ENCODE measurements around the gene SH3RF3.

Gene SH3RF3

DNA sequence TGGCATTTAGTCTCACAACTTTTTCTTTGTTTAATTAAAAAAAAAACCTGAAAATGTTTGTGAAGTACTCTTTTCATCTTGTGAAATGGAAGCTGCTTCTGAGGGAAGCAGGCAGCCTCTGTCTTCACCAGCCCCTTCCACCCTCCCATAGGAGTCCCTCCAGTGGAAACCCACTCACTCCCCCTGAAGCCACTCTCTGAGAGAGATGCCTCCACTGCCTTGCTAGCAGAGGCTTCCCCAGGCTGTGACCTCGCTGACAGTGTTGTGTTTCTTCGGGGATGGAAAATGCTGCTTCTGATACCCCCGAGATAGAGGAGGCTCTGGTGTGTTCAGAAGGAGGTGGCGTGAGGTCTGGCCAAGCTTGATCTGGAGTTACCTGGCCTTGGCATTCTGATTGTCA is 59.9 kb downstream of the SH3RF3 start:
- H2BK15ac ChIP-seq (ENCODE audit: low read depth, poor library complexity, severe bottlenecking): no peak overlapping the region
- H2BK5ac ChIP-seq (ENCODE audit: low read depth, low read length, poor library complexity, severe bottlenecking): no peak overlapping the region
- peaks cover 35% of the 10 kb centered on the region for H3K79me1 ChIP-seq (replicated peaks; ENCODE audit: low read length, poor library complexity, severe bottlenecking)
- H3K4me1 ChIP-seq (ENCODE audit: control insufficient read depth, insufficient read depth, low read depth, low read length): peaks cover 17% of the 10 kb centered on the region
- 92% methylated on average over 4 of the region's 4 CpGs for WGBS
- H3K27me3 ChIP-seq (ENCODE audit: control insufficient read depth in 1 of 2, insufficient read depth in 1 of 2, low read length in 2 of 2): no peaks in the 10 kb centered on the region
- no peak overlapping the region for H3K9ac ChIP-seq (ENCODE audit: low read length)
- no peak overlapping the region for H2BK120ac ChIP-seq (ENCODE audit: low read depth, low read length)
- H3K9me3 ChIP-seq (ENCODE audit: control insufficient read depth, low read length): no peaks in the 10 kb centered on the region
- H2BK12ac ChIP-seq (ENCODE audit: low read length in 2 of 2): peak overlapping the region in 1 of 2 experiments; percentile 15
- H3K18ac ChIP-seq (ENCODE audit: low read depth in 1 of 2, low read length in 2 of 2): no peak overlapping the region
- H3K4me3 ChIP-seq (ENCODE audit: insufficient read depth in 1 of 2, low read depth in 1 of 2, low read length in 2 of 2): no peak overlapping the region
- H2AK5ac ChIP-seq (ENCODE audit: low read length, severe bottlenecking): peak overlapping the region; percentile 33
- peak overlapping the region in 1 of 2 experiments; percentile 44 for H3K14ac ChIP-seq (ENCODE audit: low read length in 2 of 2)
- no peak overlapping the region for H3K27ac ChIP-seq (ENCODE audit: low read length, poor library complexity, severe bottlenecking)
- DNase-seq: no peak
- H3K36me3 ChIP-seq (ENCODE audit: control insufficient read depth in 1 of 2, insufficient read depth in 2 of 2, low read depth in 1 of 2, low read length in 2 of 2): no peaks in the 10 kb centered on the region
- no peak overlapping the region for H4K91ac ChIP-seq (ENCODE audit: low read length)
- no peak overlapping the region for H3K23ac ChIP-seq (ENCODE audit: low read length in 2 of 2)
- no peak overlapping the region for H2AFZ ChIP-seq (ENCODE audit: low read depth, low read length)
- H3K4me2 ChIP-seq (ENCODE audit: low read length, poor library complexity, severe bottlenecking): no peak overlapping the region
- H3K4ac ChIP-seq (ENCODE audit: low read depth in 1 of 2, low read length in 2 of 2): no peak overlapping the region
- H4K8ac ChIP-seq (ENCODE audit: low read length): no peak overlapping the region

DNA sequence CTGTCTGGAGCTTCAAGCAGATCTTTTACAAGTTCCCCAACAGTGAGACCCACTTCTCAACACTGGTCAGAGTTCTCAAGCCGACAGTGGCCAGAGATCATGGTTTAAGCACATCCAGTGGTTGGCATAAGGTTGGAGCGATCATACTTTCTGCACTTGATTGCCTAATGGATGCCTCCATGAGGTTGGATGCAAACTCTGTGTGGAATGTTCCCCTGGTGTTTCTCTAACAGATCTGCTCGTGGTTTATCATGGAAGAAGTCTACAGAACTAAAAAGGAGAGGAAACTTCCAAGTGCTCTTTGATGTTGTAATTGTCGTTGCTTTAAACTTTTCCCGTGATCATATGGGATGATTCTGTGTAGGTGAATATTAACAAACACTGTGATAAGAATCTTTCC is 60.7 kb downstream of the SH3RF3 start:
- no peak overlapping the region for H4K91ac ChIP-seq (ENCODE audit: low read length)
- H3K4me1 ChIP-seq (ENCODE audit: control insufficient read depth, insufficient read depth, low read depth, low read length): peaks cover 17% of the 10 kb centered on the region
- H3K23ac ChIP-seq (ENCODE audit: low read length in 2 of 2): no peak overlapping the region
- H3K18ac ChIP-seq (ENCODE audit: low read depth in 1 of 2, low read length in 2 of 2): no peak overlapping the region
- H2BK15ac ChIP-seq (ENCODE audit: low read depth, poor library complexity, severe bottlenecking): no peak overlapping the region
- no peak overlapping the region for H3K9ac ChIP-seq (ENCODE audit: low read length)
- DNase-seq: peak; percentile 48
- no peaks in the 10 kb centered on the region for H3K36me3 ChIP-seq (ENCODE audit: control insufficient read depth in 1 of 2, insufficient read depth in 2 of 2, low read depth in 1 of 2, low read length in 2 of 2)
- 89% methylated on average over 3 of the region's 5 CpGs for WGBS
- peaks cover 37% of the 10 kb centered on the region for H3K79me1 ChIP-seq (replicated peaks; ENCODE audit: low read length, poor library complexity, severe bottlenecking)
- no peak overlapping the region for H3K27ac ChIP-seq (ENCODE audit: low read length, poor library complexity, severe bottlenecking)
- H3K4ac ChIP-seq (ENCODE audit: low read depth in 1 of 2, low read length in 2 of 2): no peak overlapping the region
- no peak overlapping the region for H3K4me3 ChIP-seq (ENCODE audit: insufficient read depth in 1 of 2, low read depth in 1 of 2, low read length in 2 of 2)
- no peak overlapping the region for H2BK12ac ChIP-seq (ENCODE audit: low read length in 2 of 2)
- H2BK5ac ChIP-seq (ENCODE audit: low read depth, low read length, poor library complexity, severe bottlenecking): no peak overlapping the region
- H3K4me2 ChIP-seq (ENCODE audit: low read length, poor library complexity, severe bottlenecking): no peak overlapping the region
- H2AK5ac ChIP-seq (ENCODE audit: low read length, severe bottlenecking): no peak overlapping the region
- no peak overlapping the region for H2AFZ ChIP-seq (ENCODE audit: low read depth, low read length)
- no peak overlapping the region for H2BK120ac ChIP-seq (ENCODE audit: low read depth, low read length)
- no peaks in the 10 kb centered on the region for H3K27me3 ChIP-seq (ENCODE audit: control insufficient read depth in 1 of 2, insufficient read depth in 1 of 2, low read length in 2 of 2)
- H3K14ac ChIP-seq (ENCODE audit: low read length in 2 of 2): no peak overlapping the region
- H3K9me3 ChIP-seq (ENCODE audit: control insufficient read depth, low read length): no peaks in the 10 kb centered on the region
- no peak overlapping the region for H4K8ac ChIP-seq (ENCODE audit: low read length)

DNA sequence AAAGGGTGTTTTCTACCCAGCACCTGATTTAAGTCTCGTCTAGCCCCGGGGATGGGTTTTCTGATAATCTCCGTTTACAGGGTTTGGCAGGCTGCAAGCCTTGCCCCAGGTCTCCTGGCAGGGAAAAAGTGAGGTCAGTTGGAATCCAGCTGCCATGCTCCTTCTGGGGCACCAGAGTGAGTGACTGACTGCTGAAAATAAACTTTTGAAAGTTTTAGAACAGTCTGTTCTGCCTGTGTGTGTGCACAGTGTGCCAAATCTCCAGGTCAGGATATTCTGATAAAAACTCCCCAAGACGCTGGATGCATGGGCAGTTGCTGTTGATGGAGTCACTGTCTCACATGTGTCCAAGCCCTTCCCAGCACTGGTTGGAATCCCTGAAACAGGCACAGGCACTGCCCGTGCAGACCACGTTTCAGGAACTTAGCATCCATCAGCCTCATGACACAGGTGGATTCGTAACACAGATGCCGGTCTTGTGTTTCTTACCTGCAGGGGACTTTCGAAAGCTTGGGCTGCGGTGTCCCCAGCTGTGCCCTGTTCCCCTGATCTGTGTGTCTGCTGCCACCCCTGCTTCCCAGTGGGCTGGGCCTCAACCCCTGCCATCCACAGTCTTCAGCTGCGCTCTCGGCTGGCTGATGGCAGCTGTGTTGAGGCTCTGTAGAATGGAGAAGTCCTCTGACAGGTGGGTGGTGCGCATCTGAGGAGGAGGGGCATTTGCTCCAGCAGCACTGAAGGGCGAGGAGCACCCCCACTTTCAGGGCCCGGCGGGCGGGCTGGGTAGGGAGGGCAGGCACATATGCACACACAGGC is 65.0 kb downstream of the SH3RF3 start:
- Histone ChIP-seq H3K4ac (ENCODE audit: low read depth in 1 of 2, low read length in 2 of 2) (no peak overlapping the region), H3K27ac (ENCODE audit: low read length, poor library complexity, severe bottlenecking) (no peak overlapping the region), H3K36me3 (ENCODE audit: control insufficient read depth in 1 of 2, insufficient read depth in 2 of 2, low read depth in 1 of 2, low read length in 2 of 2) (no peaks in the 10 kb centered on the region), H3K9ac (ENCODE audit: low read length) (no peak overlapping the region), H3K18ac (ENCODE audit: low read depth in 1 of 2, low read length in 2 of 2) (no peak overlapping the region), H2BK120ac (ENCODE audit: low read depth, low read length) (no peak overlapping the region), H2BK12ac (ENCODE audit: low read length in 2 of 2) (no peak overlapping the region), H3K23ac (ENCODE audit: low read length in 2 of 2) (no peak overlapping the region), H3K14ac (ENCODE audit: low read length in 2 of 2) (peak overlapping the region in 1 of 2 experiments; percentile 2), H3K4me3 (ENCODE audit: insufficient read depth in 1 of 2, low read depth in 1 of 2, low read length in 2 of 2) (no peak overlapping the region), H2AK5ac (ENCODE audit: low read length, severe bottlenecking) (no peak overlapping the region), H4K8ac (ENCODE audit: low read length) (no peak overlapping the region), H3K9me3 (ENCODE audit: control insufficient read depth, low read length) (no peaks in the 10 kb centered on the region), H3K79me1 (replicated peaks; ENCODE audit: low read length, poor library complexity, severe bottlenecking) (peaks cover 46% of the 10 kb centered on the region), H3K4me2 (ENCODE audit: low read length, poor library complexity, severe bottlenecking) (no peak overlapping the region), H2BK15ac (ENCODE audit: low read depth, poor library complexity, severe bottlenecking) (no peak overlapping the region), H2AFZ (ENCODE audit: low read depth, low read length) (no peak overlapping the region), H2BK5ac (ENCODE audit: low read depth, low read length, poor library complexity, severe bottlenecking) (no peak overlapping the region), H4K91ac (ENCODE audit: low read length) (no peak overlapping the region), H3K4me1 (ENCODE audit: control insufficient read depth, insufficient read depth, low read depth, low read length) (peaks cover 15% of the 10 kb centered on the region), H3K27me3 (ENCODE audit: control insufficient read depth in 1 of 2, insufficient read depth in 1 of 2, low read length in 2 of 2) (no peaks in the 10 kb centered on the region)
- WGBS: 89% methylated on average over 17 of the region's 17 CpGs
- DNase-seq: no peak

DNA sequence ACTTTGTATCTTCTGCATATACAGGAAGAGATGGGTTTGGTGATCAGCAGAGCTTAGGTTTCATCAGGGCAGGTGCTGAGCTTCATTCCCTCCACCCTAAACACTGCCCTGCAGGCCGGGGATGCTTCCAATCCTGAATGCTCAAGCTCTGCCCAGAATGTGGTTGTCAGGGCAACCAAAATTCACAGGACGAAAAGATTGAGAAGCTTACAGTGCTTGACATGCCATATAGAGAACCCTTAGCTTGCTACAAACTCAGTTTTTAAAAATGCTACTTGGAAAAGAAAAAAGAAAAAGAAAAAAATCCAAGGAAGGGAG is 65.6 kb downstream of the SH3RF3 start:
- Histone ChIP-seq H3K27ac (ENCODE audit: low read length, poor library complexity, severe bottlenecking) (no peak overlapping the region), H3K36me3 (ENCODE audit: control insufficient read depth in 1 of 2, insufficient read depth in 2 of 2, low read depth in 1 of 2, low read length in 2 of 2) (no peaks in the 10 kb centered on the region), H2BK120ac (ENCODE audit: low read depth, low read length) (no peak overlapping the region), H3K9me3 (ENCODE audit: control insufficient read depth, low read length) (no peaks in the 10 kb centered on the region), H2BK15ac (ENCODE audit: low read depth, poor library complexity, severe bottlenecking) (no peak overlapping the region), H3K14ac (ENCODE audit: low read length in 2 of 2) (no peak overlapping the region), H4K91ac (ENCODE audit: low read length) (no peak overlapping the region), H3K4me2 (ENCODE audit: low read length, poor library complexity, severe bottlenecking) (no peak overlapping the region), H2BK5ac (ENCODE audit: low read depth, low read length, poor library complexity, severe bottlenecking) (no peak overlapping the region), H3K4ac (ENCODE audit: low read depth in 1 of 2, low read length in 2 of 2) (no peak overlapping the region), H3K27me3 (ENCODE audit: control insufficient read depth in 1 of 2, insufficient read depth in 1 of 2, low read length in 2 of 2) (no peaks in the 10 kb centered on the region), H3K18ac (ENCODE audit: low read depth in 1 of 2, low read length in 2 of 2) (no peak overlapping the region), H3K79me1 (replicated peaks; ENCODE audit: low read length, poor library complexity, severe bottlenecking) (peaks cover 45% of the 10 kb centered on the region), H2AK5ac (ENCODE audit: low read length, severe bottlenecking) (no peak overlapping the region), H4K8ac (ENCODE audit: low read length) (no peak overlapping the region), H3K9ac (ENCODE audit: low read length) (no peak overlapping the region), H2AFZ (ENCODE audit: low read depth, low read length) (no peak overlapping the region), H3K4me3 (ENCODE audit: insufficient read depth in 1 of 2, low read depth in 1 of 2, low read length in 2 of 2) (no peak overlapping the region), H3K4me1 (ENCODE audit: control insufficient read depth, insufficient read depth, low read depth, low read length) (peaks cover 14% of the 10 kb centered on the region), H3K23ac (ENCODE audit: low read length in 2 of 2) (no peak overlapping the region), H2BK12ac (ENCODE audit: low read length in 2 of 2) (no peak overlapping the region)
- 92% methylated on average over 1 of the region's 2 CpGs for WGBS
- DNase-seq: no peak

Measured in mesenchymal stem cell (in vitro differentiated cells and primary cell).